Thyroid gland (tissue), 4 donors: Measurements from ENCODE around the gene ARHGAP22. TPM values are rescaled to one million over a fixed set of nuclear protein-coding genes. Genes with fewer than 3 reads are reported as not detected.

Experiments used
- DNase-seq, 2 donors: peaks; one replicate each; pipeline ENCODE4 v3.0.0-alpha.2; 2019
- H3K27ac ChIP-seq, 3 donors: fragments of 200-600 bp; sonication (generic); 1 replicate in 2 of 3; 2 replicates in 1 of 3; pipeline ENCODE4 v1.5.1; 2016 to 2019; ENCODE audit warnings: mild to moderate bottlenecking in 1 of 3, moderate library complexity in 1 of 3
- H3K27me3 ChIP-seq: fragments of 200-600 bp; sonication (generic); one replicate; pipeline ENCODE4 v1.5.1; 2019
- H3K36me3 ChIP-seq, 2 donors: fragments of 200-600 bp; sonication (generic); one replicate each; pipeline ENCODE4 v1.5.1; 2016 to 2019
- H3K4me1 ChIP-seq, 2 donors: fragments of 200-600 bp; sonication (generic); one replicate each; pipeline ENCODE4 v1.5.1; 2017 to 2019
- H3K4me3 ChIP-seq, 3 donors: fragments of 200-600 bp; sonication (generic); replicated peaks in 1 of 3; 1 replicate in 2 of 3; 2 replicates in 1 of 3; pipeline ENCODE4 v1.5.1; 2016; ENCODE audit warnings: mild to moderate bottlenecking in 1 of 3
- H3K9me3 ChIP-seq: fragments of 200-600 bp; sonication (generic); one replicate; pipeline ENCODE4 v1.5.1; 2017
- POLR2A ChIP-seq, 2 donors: fragments of 450-650 bp; IDR thresholded peaks; one replicate each; pipeline ENCODE4 v1.6.1; 2017; ENCODE audit warnings: antibody characterized with exemption in 2 of 2, mild to moderate bottlenecking in 2 of 2, moderate library complexity in 1 of 2
- WGBS, 2 donors: methylation state at CpG; one replicate each; pipeline ENCODE4 v1.1.5; 2017; 5-methylcytosine and 5-hydroxymethylcytosine counted together
- intact Hi-C: fragments of 100-400 bp; cut with DNase I; formaldehyde crosslinking; loops from one replicate; pipeline ENCODE4 v1.15.1; 2023
- total RNA-seq, 4 donors: library from RNA; depleted of rRNA; stranded (reverse); fragments of >200 nt; gene quantifications; one replicate each; pipeline ENCODE4 v1.2.3, GENCODE V29; 2016
- TF ChIP-seq, protein P1 (sequence below), 6 experiments: fragments of 200-600 bp in 3 of 6; fragments of 450-650 bp in 3 of 6; sonication (generic) in 3 of 6; IDR thresholded peaks; one replicate each; pipeline ENCODE4 v1.5.1; 2016 to 2019; ENCODE audit warnings: antibody characterized with exemption in 6 of 6, mild to moderate bottlenecking in 2 of 6, inconsistent platforms in 1 of 6, moderate library complexity in 1 of 6

Gene ARHGAP22
- total RNA-seq, 4 donors from 2014 or later = 3.4 to 29.5 (median 19.1) TPM

DNA sequence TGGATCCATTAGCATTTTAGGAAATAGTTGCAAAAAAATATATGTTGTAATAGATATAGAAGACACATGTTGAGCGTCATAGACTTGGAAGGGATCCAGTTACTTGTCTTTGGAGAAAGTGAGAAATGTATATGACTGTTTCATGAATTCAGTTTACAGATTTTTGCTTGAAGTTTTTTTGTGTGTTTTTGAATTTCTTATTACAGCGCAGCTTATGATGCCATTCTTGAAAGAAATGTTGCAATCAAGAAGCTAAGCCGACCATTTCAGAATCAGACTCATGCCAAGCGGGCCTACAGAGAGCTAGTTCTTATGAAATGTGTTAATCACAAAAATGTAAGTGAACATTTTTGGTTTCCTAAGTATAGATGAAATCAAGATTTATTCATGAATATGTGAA is 200.2 kb downstream of the ARHGAP22 start:
- Histone ChIP-seq H3K4me1 (peaks cover 29 to 30% of the 10 kb centered on the region in 2 donors), H3K36me3 (no peaks in the 10 kb centered on the region), H3K27ac (no peak overlapping the region), H3K4me3 (no peak overlapping the region), H3K9me3 (no peaks in the 10 kb centered on the region), H3K27me3 (no peaks in the 10 kb centered on the region)
- DNase-seq = no peak
- TF ChIP-seq, protein P1, sequence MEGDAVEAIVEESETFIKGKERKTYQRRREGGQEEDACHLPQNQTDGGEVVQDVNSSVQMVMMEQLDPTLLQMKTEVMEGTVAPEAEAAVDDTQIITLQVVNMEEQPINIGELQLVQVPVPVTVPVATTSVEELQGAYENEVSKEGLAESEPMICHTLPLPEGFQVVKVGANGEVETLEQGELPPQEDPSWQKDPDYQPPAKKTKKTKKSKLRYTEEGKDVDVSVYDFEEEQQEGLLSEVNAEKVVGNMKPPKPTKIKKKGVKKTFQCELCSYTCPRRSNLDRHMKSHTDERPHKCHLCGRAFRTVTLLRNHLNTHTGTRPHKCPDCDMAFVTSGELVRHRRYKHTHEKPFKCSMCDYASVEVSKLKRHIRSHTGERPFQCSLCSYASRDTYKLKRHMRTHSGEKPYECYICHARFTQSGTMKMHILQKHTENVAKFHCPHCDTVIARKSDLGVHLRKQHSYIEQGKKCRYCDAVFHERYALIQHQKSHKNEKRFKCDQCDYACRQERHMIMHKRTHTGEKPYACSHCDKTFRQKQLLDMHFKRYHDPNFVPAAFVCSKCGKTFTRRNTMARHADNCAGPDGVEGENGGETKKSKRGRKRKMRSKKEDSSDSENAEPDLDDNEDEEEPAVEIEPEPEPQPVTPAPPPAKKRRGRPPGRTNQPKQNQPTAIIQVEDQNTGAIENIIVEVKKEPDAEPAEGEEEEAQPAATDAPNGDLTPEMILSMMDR (IDR thresholded peaks at IDR 0.05) = no peak
- no peak for TF ChIP-seq POLR2A (IDR thresholded peaks at IDR 0.05)
- WGBS, 2 donors = 89 to 93% methylated on average over 4 of the region's 4 CpGs
- intact Hi-C loops = no loop called here

DNA sequence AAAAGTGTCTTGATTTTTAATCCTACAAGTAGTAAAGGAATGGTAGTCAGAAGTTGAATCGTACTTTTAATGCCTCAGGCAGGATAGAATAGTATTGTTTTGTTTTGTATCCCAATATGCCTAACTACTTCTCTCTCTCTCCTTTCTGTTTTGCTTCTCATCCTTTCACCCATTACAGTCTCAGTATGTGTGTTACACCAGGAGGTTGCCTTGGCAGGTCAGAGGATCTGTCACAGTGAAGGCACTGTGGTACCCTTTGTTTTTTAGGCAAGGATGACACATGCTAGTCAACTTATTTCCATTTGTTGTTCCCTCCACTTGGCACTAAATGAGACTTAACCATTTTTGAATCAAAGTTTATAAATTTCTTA is 204.0 kb downstream of the ARHGAP22 start:
- intact Hi-C loops = no loop called here
- TF ChIP-seq, protein P1 (IDR thresholded peaks at IDR 0.05) = no peak
- TF ChIP-seq POLR2A (IDR thresholded peaks at IDR 0.05) = no peak

DNA sequence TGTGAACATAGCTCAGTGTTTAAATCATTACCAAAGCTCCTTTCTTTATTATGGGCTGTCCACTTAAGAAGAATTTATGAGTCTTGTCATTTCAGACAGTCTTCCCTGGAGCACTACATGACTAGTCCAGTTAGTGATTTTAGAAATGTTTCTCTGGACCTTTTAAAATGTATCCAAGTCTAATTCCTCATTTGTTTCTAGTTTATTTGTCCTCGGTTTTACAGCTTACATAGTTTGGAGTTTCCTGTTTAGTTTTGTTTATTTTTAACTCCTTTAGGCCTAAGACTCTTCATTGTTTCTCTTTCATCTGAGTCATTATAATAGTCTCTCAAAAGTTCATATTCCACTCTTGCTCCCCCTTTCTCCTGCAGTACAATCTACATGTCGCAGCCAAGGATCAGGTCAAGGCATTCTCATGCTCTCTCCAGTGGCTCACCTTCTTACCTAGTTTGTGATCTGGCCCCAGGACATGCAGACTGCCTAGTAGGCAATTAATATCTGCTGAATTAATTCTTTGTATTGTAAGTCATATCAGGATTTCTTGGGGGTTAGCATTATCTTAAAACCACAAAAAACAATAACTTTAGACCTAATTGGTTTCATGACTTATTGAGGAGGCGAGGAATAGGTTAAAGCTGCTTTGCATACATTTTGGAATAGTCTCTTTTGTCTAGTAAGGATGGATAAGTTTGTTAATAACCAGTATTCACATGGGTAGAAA is 204.6 kb downstream of the ARHGAP22 start:
- Histone ChIP-seq H3K4me3 (no peak overlapping the region), H3K27ac (peak overlapping the region; percentile 64 to 83 (median 78)), H3K36me3 (no peaks in the 10 kb centered on the region), H3K4me1 (peaks cover 23 to 24% of the 10 kb centered on the region in 2 donors), H3K27me3 (no peaks in the 10 kb centered on the region), H3K9me3 (no peaks in the 10 kb centered on the region)
- TF ChIP-seq POLR2A (IDR thresholded peaks at IDR 0.05) = no peak
- TF ChIP-seq, protein P1 (IDR thresholded peaks at IDR 0.05) = no peak
- intact Hi-C loops = no loop called here
- no peak for DNase-seq
- 56 to 61% methylated on average over 3 of the region's 3 CpGs for WGBS, 2 donors

More for the DNA sequence above, 204.0 kb downstream of the ARHGAP22 start:
- H3K36me3 ChIP-seq = no peaks in the 10 kb centered on the region
- 88 to 92% methylated on average over 1 of the region's 1 CpG for WGBS, 2 donors
- no peak overlapping the region for H3K4me3 ChIP-seq
- H3K4me1 ChIP-seq = peaks cover 28 to 29% of the 10 kb centered on the region in 2 donors
- no peaks in the 10 kb centered on the region for H3K27me3 ChIP-seq
- H3K9me3 ChIP-seq = no peaks in the 10 kb centered on the region
- DNase-seq = no peak
- peak overlapping the region; percentile 64 to 83 (median 78) for H3K27ac ChIP-seq

DNA sequence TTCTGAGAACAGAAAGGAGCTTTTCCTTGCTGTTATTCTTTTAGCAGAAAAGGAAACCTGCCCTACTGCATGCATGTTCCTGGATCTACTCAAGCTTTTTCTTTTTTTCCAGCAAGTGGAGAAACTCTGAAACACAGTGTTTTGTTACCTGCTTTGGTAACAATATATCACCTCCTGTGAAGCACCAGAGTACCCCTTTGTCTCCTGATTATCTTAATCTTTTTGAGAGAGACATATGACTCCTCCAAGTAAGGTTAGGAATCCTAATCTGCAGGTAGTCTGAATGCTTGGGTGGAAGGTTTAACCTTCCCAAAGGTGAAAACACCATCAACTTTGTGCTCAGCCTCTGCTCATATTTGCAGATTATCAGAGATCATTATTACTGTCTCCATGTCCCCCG is 205.3 kb downstream of the ARHGAP22 start:
- TF ChIP-seq, protein P1 (IDR thresholded peaks at IDR 0.05) = no peak
- no peak for TF ChIP-seq POLR2A (IDR thresholded peaks at IDR 0.05)
- 93 to 96% methylated on average over 1 of the region's 1 CpG for WGBS, 2 donors

DNA sequence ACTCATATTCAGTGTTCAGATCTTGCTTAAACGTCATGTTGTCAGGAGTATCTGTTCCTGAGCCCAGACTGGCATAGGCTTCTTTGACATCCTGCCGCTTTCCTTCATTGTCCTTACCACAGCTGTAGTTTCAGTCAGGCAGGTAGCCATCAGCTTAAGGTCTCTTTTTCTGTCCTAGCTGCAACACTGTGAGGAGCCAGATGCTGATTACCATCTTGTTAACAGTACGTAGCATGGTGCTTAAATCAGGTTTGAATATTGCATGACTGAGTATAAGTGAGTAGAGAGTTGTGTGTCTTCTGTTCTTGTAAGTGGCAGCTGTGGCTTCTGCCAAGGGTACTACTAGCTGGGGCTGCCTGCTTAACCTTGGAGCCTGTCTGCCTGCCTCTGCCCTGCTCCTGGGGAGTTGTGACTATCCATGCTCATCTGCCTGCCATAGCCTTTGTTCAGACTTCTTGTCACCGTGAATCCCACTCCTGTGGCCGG is 205.8 kb downstream of the ARHGAP22 start:
- WGBS, 2 donors = 46 to 60% methylated on average over 5 of the region's 5 CpGs
- TF ChIP-seq, protein P1 (IDR thresholded peaks at IDR 0.05) = no peak
- peak in 1 of 2 donors; percentile 41 for TF ChIP-seq POLR2A (IDR thresholded peaks at IDR 0.05)
- intact Hi-C loops = no loop called here
- Histone ChIP-seq H3K27ac (peak overlapping the region; percentile 64 to 83 (median 78)), H3K4me3 (no peak overlapping the region), H3K9me3 (no peaks in the 10 kb centered on the region), H3K27me3 (no peaks in the 10 kb centered on the region), H3K36me3 (no peaks in the 10 kb centered on the region), H3K4me1 (peaks cover 19 to 24% of the 10 kb centered on the region in 2 donors)
- peak; percentile 75 to 77 for DNase-seq

More for the DNA sequence above, 205.3 kb downstream of the ARHGAP22 start:
- DNase-seq = no peak
- H3K9me3 ChIP-seq = no peaks in the 10 kb centered on the region
- H3K27ac ChIP-seq = peak overlapping the region; percentile 64 to 83 (median 78)
- no peaks in the 10 kb centered on the region for H3K36me3 ChIP-seq
- H3K27me3 ChIP-seq = no peaks in the 10 kb centered on the region
- intact Hi-C loops = no loop called here
- no peak overlapping the region for H3K4me3 ChIP-seq
- H3K4me1 ChIP-seq = peaks cover 19 to 24% of the 10 kb centered on the region in 2 donors
